ENCODE measurements around the gene OPCML. TPM values are rescaled to one million over a fixed set of nuclear protein-coding genes. Genes with fewer than 3 reads are reported as not detected.

The OPCML gene
- total RNA-seq, 1 experiment from 2014 or later: not detected

DNA sequence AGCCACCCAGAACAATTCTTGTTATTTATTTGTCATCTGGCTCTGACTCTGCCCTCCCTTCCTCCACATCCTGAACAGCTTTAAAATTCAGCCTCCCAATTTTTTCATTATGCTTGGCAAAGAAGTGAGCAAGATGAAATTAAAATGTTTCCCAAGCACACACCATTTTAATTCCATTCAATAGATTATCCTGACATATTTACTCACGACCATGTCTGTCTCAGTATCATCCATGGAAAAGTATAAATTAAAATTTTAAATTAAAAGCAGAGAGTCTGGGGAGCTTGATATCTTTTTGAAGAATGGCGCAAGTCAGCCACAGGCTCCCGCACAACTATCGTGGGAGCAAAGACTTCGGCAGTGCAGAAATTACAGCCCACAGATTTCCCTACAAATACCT is 862.4 kb downstream of the OPCML start:
- H3F3A ChIP-seq (ENCODE audit: insufficient read depth, low read depth): no peaks in the 10 kb centered on the region
- H3K9me3 ChIP-seq (ENCODE audit: insufficient read depth, low read depth): no peaks in the 10 kb centered on the region
- no peak overlapping the region for H3K4me2 ChIP-seq
- H3K27ac ChIP-seq: no peak overlapping the region
- TF ChIP-seq EZH2 (IDR thresholded peaks at IDR 0.05; ENCODE audit: low read depth): no peak
- no peak for TF ChIP-seq CTCF (conservative IDR thresholded peaks at IDR 0.05)
- no peak overlapping the region for H3K4me3 ChIP-seq
- H3K36me3 ChIP-seq (ENCODE audit: low read depth): no peaks in the 10 kb centered on the region
- ChIA-PET POLR2A (ENCODE audit: unreplicated experiment) (no interaction called here), CTCF (no interaction called here)
- peaks cover 8% of the 10 kb centered on the region; the same call in 1 of the 2 replicates for H3K27me3 ChIP-seq (ENCODE audit: insufficient read depth, low read depth)
- intact Hi-C loops (cut with micrococcal nuclease; ENCODE audit: unreplicated experiment): no loop called here
- BruUV-seq (replicated peaks): no TSS peak
- no peaks in the 10 kb centered on the region for H4K20me1 ChIP-seq (ENCODE audit: insufficient read depth)
- H3K9me2 ChIP-seq (ENCODE audit: insufficient read depth): no peaks in the 10 kb centered on the region
- no peak for DNase-seq
- H3K4me1 ChIP-seq (replicated peaks; ENCODE audit: insufficient read depth): no peaks in the 10 kb centered on the region
- no peak overlapping the region for H2AFZ ChIP-seq
- H3K79me2 ChIP-seq (ENCODE audit: low read depth): no peaks in the 10 kb centered on the region

DNA sequence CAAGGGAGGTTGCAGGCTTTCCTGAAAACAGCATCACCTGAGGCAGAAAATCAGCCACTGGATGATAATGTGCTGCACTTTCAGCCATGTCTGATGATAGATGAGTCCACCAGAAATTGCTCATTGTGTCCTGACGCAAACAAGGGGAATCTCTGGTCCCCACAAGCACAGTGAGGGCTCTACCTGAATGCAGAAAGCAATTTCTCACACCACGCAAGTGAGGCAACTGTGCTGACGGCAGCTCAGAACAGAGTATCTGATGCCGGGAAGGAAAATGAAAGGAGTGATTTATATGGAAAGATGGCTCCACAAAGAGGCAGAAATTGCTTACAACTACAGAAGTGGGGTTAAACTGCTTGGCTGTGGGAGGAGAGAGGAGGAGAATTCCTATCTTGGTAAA is 867.1 kb downstream of the OPCML start:
- POLR2A ChIA-PET (ENCODE audit: unreplicated experiment): no interaction called here
- Histone ChIP-seq H3K4me1 (replicated peaks; ENCODE audit: insufficient read depth) (no peaks in the 10 kb centered on the region), H3K4me2 (no peak overlapping the region), H3K4me3 (no peak overlapping the region), H3K27me3 (ENCODE audit: insufficient read depth, low read depth) (peaks cover 8% of the 10 kb centered on the region; the same call in 1 of the 2 replicates), H3K36me3 (ENCODE audit: low read depth) (no peaks in the 10 kb centered on the region), H2AFZ (no peak overlapping the region), H3K27ac (no peak overlapping the region), H3K9me2 (ENCODE audit: insufficient read depth) (no peaks in the 10 kb centered on the region), H4K20me1 (ENCODE audit: insufficient read depth) (no peaks in the 10 kb centered on the region), H3K9me3 (ENCODE audit: insufficient read depth, low read depth) (no peaks in the 10 kb centered on the region), H3F3A (ENCODE audit: insufficient read depth, low read depth) (no peaks in the 10 kb centered on the region), H3K79me2 (ENCODE audit: low read depth) (no peaks in the 10 kb centered on the region)
- no peak for DNase-seq
- CTCF ChIA-PET: no interaction called here
- intact Hi-C loops (cut with micrococcal nuclease; ENCODE audit: unreplicated experiment): no loop called here
- no TSS peak for BruUV-seq (replicated peaks)
- TF ChIP-seq CTCF (conservative IDR thresholded peaks at IDR 0.05) (no peak), EZH2 (IDR thresholded peaks at IDR 0.05; ENCODE audit: low read depth) (no peak)

DNA sequence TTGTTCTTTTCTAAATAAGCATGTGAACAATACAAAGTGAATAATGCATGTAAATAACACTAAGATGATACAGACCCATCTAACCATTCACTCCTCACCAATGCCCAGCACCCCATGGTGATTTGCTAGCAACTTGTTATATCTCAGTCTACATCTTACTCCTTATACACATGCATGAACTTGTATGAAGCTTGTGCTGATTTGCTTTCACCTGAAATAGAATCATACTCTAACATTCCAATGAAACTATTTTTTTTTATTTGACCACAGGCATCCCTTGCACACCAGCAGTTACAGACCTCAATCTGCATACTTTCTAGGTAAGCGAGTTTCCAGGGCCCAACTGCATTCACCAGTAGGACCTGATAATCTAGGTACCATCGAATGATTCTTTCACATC is 873.6 kb downstream of the OPCML start:
- no peak for TF ChIP-seq EZH2 (IDR thresholded peaks at IDR 0.05; ENCODE audit: low read depth)
- no peak for TF ChIP-seq CTCF (conservative IDR thresholded peaks at IDR 0.05)
- Histone ChIP-seq H3K27me3 (ENCODE audit: insufficient read depth, low read depth) (no peaks in the 10 kb centered on the region), H3K4me1 (replicated peaks; ENCODE audit: insufficient read depth) (no peaks in the 10 kb centered on the region), H3K9me3 (ENCODE audit: insufficient read depth, low read depth) (no peaks in the 10 kb centered on the region), H3K79me2 (ENCODE audit: low read depth) (no peaks in the 10 kb centered on the region), H3K4me2 (no peak overlapping the region), H4K20me1 (ENCODE audit: insufficient read depth) (no peaks in the 10 kb centered on the region), H3K4me3 (no peak overlapping the region), H2AFZ (no peak overlapping the region), H3K27ac (no peak overlapping the region), H3F3A (ENCODE audit: insufficient read depth, low read depth) (no peaks in the 10 kb centered on the region), H3K36me3 (ENCODE audit: low read depth) (no peaks in the 10 kb centered on the region), H3K9me2 (ENCODE audit: insufficient read depth) (no peaks in the 10 kb centered on the region)
- ChIA-PET CTCF (no interaction called here), POLR2A (ENCODE audit: unreplicated experiment) (no interaction called here)
- BruUV-seq (replicated peaks): no TSS peak
- intact Hi-C loops (cut with micrococcal nuclease; ENCODE audit: unreplicated experiment): no loop called here
- no peak for DNase-seq

Measured in PC-9 (cell line).